Amniotic epithelial cell (primary cell): ENCODE data around the gene RASGEF1B.

Experiments used
- DNase-seq: peaks from one replicate; pipeline ENCODE4 v3.0.0-alpha.2; 2010; ENCODE audit warnings: low read depth

Gene RASGEF1B

DNA sequence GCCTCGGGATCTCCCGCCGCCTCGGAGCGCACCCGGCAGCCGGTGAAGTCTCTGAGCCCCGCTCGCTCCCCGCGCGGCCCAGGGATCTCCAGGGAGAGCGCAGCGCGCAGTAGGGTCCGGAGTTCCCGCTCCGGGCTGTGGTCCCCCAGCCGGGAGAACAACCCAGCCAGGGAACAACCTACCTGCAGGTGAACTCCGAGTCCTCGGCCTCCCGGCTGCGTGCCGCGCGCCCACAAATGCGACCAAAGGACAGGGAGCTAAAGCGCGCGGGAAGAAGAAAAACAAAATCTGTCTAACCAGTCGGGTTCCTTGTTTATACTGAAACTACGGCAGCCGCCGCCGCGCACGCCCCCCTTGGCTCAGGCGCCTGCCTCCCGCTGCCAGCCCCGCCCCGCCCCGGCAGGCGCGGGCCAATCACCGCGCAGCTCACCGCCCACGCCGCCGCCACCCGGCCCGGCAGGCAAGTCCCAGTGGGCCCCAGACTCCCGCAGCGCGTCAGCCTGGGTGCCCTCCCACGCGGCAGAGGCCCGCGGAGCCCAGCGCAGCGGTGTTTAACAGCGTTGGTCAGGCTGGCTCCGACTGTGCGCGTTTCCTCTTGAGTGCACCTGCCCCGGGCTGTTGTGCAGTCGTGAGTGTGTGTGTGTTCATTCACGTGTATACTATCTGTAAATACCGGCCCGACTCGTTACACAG, at the start of gene RASGEF1B:
TSS of gene RASGEF1B (minus strand) at position 320 of the 693 bp plus-strand sequence. CDS start 12,399 bp downstream, outside the sequence.
- peak; percentile 48 for DNase-seq

DNA sequence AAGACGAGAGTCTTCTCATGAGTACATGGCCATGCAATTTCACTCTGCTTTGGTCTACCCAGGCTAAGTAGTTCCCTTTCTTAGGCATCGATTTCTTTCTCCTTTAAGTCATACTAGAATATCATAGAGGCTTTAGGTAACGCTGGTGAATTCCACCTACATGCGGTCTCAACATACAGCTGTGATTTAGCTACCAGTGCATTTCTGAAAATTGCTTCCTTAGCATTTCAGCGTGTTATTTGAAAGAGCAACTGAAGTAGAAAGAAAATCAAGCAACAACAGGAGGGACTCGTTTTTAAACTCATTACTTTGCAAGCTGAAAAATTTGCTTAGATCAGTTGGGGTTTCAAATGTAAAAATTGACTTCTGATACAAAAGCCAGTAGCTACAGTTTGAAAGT, 48.1 kb upstream of the RASGEF1B start:
- no peak for DNase-seq

DNA sequence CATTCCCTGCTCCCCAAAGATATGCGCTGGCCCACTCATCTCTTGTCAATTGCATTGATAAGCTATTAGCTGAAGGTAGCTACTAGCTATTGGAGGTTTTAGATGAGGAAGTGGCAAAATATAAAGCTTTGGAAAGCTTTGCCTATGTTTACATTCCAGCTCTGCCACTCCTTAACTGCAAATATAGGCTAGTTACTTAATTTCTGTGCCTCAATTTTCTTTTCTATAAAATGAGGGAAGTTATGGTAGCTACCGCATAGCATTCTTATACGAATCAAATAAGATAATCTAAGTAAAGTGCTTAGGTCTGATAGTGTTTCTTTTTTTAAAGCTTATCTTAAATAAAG, 47.7 kb upstream of the RASGEF1B start:
- no peak for DNase-seq

DNA sequence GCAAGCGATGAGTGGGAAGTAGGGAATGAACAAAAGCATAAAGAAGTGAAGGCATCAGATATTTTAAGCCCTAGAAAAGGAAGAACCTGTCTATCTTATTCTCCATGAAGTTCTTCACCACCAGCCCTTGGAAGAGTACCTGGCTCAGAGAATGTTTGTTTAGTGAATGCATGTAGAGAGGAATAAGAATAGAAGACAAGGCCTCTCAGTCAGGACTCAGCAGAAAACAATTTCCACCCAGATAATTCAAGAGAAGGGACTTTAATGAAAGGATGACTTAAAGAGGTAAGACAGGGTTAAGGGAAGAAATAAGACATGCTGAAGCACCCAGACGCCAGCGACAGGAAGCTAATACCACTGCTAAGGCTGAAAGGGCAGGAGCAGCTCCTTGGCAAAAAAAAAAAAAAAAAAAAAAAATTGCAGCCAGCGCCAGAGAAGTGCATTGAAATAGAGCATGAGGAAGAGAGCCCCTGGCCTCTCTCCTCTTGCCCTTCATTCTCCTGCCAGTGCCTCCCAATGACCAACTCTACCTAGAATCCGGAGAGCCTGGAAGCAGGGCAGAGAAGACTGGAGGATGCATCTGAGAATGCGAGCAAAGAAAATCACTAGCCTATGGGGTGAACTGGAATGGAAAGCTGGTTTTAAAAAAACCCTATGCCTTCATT, 47.2 kb upstream of the RASGEF1B start:
- no peak for DNase-seq

DNA sequence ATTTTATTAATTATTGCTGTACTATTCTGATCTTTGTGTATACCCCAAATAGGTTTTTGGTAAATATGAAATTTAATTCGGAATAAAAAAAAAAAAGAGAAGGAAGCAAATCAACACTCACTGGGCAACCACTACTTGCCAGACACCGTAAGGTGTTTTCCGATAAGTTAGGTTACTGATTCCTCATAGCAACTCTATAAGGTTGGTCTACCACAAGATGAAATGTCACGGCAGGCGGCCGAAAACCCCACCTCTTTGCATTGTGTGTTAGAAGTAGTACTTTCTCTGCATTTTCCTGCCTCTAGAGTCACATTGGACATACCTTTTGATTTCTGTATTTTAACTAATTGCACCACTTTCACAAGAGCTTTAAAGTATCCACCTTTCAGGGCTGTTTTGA, 44.5 kb upstream of the RASGEF1B start:
- DNase-seq: no peak

DNA sequence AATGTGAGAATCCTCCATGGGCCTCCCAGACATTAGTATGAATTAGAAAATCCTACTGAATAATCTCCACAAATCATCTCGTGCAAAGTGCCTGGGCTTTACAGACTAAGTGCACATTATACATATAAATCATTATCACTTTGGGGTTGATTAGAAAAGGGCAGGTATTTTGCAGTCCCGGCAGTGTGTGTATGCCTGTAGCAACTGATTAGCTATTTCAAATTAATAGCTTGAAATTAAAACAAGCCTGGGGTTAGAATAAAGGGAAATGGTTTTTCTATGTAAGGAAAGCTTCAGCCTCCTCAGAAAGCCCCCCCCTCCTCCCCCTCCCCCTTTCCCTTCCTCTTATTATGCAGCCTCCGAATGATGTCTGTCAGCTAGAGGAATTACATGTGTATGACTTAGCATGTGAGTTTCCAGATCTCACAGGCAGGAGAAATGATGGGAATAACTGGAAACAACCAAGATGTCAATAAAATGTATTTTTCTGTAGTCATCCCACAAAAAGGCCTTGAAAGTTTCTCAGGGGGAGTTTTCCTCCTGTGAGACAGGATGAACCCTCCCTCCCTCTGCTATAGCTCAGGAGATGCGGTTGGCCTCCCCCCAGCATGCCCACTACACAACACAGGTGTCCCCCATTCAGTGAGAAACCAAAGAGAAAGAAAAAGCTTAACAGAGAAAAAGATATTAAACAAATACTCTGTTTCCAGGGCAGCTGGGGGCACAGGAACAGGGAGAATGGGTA, 41.2 kb upstream of the RASGEF1B start:
- no peak for DNase-seq

DNA sequence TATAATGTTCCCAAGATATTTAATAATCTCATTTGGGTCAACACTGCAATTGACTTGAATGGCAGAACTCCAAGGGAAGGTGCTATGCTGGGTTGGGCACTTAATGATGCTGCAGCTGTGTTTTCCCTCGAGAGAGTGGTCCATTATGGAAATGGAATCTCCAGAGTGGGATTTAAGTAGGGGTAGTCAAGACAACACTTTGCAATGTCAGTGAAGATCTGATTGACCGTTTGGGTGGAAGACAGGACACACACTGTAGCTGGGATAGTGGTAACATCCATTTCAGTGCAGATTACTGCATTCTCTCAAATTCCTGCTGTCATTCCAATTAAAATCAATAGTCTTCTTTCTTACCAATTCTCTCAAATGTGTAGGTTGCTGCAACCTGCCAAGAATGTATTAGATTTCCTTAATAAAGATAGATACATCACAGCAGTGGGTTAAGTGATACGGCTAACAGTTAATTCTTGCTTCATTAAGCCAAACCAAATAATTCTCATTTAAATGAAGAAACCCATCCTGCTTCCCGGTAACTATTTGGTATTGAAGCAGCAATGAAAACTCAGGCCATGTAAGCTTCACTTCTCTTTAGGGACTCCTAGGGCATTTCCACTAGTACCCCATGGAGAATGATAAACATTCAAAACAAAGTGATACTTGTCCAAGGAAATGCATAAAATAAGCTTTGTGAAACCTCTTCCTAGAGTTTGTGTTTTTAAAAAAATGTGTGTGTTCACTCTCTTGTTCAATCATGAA, 40.5 kb upstream of the RASGEF1B start:
- no peak for DNase-seq

DNA sequence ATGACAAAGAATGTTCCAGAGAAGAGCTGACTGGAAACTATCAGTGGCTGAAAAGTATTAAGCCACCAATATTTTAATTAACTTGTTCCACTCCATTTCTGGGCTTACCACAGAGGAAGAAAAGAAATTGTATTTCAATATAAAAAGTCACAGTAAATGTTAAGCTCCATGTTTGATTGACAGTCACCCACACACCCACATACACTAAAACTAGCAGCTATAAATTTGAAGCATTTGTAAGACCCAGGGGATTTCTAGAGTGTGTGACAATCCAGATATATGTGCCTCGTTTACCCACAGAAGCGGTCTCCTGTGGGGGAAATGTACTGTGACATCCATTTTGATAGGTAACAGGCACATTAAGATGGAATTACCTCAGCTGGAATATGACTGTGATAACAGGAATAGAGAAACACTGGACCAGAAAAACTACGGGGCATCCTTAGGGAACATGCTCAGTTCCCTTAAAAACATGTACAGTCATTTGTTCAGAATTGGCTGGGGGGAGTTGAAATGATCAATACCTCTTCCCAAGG, 39.0 kb upstream of the RASGEF1B start:
- no peak for DNase-seq

DNA sequence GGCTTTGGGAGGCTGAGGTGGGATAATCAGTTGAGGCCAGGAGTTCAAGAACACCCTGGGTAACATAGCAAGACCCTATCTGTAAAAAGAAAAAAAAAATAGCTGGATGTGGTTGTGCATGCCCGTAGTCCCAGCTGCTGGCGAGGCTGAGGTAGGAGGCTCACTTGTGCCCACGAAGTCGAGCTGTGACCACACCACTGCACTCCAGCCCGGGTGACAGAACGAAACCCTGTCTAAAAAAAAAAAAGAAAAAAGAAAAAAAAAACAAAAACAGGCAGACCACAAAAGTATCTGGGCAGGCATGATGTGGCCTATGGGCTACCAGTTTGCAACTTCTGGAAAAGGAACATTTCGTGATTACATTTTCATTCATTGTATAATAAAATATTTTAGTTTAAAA, 38.1 kb upstream of the RASGEF1B start:
- no peak for DNase-seq

DNA sequence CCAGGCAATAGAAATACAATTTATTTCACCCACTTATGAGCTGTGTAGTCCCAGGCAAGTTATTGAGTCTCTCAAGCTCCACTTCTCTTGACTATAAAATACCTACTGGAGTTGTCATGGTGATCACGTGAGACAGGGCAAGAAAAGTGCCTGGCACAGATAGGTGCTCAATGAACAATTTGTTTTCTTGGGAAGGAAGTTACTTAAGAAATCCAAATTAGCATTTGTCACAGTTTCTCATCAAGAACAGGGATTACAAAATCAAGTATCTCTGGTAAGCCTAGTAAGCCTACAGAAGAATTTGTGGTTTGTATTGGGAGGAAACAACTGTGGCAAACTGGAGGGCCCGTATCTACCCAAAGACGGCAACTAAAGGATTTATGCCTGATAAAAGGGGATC, 37.5 kb upstream of the RASGEF1B start:
- no peak for DNase-seq

DNA sequence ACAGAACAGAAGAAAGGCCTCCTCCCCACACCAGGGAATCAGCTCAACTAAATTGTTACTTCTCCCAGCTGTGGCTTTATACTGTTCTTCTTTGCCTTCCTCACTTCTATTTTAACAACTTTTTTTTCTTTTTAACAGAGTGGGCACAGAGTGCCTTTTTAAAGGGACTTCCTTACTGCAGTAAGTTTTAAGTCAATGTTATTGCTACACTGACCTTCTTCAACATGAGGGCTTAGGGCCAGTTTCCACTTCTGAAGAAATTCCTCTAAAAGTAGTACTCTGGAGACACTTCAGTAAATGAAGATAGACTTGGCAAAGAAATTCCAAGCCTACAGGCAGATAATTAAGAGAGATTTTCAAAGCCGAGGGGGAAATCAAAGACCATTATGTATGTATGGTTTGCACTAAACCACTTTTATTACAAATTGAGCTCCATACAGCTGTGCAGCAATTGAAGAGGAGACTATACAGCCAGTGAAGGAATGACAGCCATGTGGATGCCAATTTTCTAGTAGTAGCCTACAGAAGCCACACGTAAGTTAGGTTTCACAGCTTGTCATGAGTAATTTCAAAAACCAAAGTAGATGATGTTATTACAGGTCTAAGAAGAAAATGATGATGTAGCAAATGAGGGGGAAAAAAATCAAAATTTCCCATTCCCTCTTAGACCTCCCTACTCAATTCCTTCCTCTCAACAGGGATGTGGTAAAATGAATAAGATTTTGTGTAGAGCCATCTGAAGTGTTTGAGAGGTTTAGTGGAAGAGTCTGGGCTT, 36.9 kb upstream of the RASGEF1B start:
- no peak for DNase-seq

DNA sequence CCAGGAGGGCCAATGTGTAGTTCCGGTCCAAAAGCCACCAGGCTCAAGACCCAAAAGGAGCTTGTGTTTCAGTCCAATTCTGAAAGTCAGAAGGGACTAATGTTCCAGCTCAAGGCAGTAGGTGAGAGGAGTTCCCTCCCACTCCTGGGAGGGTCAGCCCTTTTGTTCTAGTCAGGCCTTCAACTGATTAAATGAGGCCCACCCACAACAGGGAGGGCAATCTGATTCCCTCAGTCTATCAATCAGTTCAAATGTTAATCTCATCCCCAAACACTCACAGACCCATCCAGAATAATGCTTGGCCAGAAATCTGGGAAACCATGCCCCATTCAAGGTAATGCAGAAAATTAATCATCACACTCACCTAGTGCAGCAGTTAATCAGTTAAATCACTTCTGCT, 35.8 kb upstream of the RASGEF1B start:
- DNase-seq: no peak

DNA sequence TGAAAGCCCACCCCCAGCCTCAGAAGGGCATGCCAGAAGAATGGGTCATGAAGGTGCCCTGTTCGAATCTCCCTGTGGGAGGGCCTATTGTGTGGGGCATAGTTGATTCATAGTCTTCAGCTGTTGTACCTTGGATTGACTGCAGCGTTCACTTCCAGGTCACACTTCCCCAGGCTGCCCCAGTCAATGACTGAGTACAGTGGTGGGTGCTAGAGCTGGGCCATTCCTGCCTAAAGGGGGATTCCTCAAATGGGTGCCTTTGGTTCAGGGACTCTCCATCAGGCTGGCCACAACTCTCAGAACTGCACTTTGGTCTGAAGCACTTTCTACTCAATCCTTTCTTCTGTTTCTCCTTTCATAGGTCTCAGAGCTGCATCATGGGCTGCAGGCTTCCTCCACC, 35.0 kb upstream of the RASGEF1B start:
- no peak for DNase-seq

DNA sequence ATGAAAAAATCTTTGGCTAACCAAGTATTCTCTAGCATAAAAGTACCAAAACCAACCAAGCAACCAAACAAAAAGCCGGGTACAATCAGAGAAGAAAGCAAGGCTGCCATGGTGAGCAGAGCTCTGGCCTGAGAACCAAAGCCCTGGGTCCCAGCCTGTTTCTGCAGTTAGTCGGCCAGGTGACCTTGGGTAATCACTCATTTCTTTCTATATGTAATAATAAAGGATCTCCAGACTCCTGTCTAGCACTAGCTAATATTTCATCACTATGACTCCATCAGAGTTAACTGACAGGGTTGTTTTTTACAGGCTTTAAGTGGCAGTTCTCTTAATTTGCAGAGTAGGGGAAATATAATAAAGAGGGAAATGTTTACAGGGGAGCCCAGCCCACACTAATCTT, 34.0 kb upstream of the RASGEF1B start:
- no peak for DNase-seq

DNA sequence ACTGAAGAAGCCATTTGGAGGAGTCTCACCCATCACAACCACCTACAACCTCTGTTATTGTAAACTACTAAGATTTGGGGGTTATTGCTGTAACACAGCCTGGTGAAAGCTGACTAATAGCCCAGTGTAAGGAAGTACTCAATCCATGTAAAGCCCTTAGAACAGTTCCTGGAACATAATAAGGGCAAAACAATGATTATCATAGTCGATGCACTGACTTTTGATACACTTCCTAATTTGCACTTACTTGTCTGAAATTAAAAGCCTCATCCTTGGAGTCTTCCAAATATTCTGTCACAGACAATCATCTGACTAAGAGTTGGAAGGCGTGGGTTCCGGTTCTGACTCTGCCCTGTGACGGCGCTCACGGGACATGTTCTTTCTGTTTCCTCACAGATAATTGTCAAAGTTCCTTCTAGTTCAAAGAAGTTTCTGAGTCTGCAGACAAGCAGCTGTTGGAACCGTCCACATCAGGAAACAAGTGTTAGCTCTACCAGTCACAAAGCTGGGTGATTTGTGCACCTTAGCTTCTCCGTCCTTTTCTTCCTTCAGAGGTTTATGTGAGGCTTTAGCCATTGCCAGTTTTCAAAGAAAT, 33.4 kb upstream of the RASGEF1B start:
- no peak for DNase-seq

DNA sequence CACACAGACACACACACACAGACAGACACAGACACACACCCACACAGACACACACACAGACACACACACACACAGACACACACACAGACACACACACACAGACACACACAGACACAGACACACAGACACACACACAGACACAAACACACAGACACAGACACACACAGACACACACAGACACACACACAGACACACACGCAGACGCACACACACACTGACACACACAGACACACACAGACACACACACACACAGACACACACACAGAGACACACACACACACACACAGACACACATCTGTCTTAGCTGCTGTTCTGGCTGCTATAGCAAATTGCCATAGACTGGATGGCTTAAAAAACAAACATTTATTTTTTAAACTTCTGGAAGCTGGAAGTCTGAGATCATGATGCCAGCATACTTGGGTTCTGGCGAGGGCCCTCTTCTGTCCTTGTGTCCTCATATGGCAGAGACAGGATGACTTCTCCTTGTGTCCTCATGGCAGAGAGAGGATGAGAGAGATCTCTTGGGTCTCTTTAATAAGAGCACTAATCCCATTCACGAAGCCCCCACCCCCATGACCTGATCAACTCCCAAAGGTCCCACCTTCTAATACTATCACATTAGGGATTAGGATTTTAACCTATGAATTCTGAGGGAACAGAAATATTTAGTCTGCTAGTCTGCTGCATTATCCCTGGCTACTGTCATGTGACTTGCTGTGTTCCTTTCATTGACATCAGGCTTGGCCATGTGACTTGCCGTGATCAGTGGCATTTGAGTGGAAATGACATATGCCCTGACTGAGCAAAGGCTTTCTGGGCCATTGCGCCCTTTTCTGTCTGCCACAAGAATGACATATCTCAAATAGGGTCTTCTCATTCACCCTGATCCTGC, 32.7 kb upstream of the RASGEF1B start:
- no peak for DNase-seq

DNA sequence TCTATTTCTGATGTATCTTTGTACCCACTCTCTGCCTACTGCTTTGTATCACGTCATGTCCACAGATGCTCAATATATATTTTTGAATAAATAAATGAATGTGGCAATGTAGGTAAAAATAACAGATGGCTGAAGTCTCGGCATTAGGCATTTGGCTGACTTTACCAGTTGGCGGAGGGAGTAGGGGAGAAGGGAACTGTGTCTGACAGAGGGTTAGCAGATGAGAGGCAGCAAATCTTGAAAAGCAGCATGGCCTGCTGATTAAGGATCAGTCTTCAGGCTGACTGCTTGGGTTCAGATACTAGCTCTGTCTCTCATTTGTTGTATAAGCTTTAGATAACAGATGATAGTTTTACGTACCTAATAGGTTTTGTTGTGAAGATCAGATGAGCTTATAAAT, 31.9 kb upstream of the RASGEF1B start:
- DNase-seq: no peak

DNA sequence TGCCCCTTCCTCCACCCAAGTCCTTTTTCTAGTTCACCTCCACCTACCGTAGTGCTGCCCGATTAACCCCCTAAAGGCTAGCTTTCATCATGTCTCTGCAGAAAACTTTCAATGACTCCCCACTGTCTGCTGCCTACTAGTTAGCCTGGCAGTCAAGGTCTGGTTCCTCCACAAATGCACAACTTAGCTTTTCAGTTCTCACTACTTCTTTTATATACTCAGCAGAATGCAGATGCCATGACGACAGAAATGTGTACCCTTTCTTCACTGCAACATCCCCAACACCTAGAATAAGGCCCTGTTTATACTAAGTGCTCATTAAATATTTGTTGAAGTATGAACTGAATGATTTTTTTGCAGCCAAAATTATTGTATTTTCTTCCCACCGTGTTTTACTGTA, 30.9 kb upstream of the RASGEF1B start:
- DNase-seq: no peak

DNA sequence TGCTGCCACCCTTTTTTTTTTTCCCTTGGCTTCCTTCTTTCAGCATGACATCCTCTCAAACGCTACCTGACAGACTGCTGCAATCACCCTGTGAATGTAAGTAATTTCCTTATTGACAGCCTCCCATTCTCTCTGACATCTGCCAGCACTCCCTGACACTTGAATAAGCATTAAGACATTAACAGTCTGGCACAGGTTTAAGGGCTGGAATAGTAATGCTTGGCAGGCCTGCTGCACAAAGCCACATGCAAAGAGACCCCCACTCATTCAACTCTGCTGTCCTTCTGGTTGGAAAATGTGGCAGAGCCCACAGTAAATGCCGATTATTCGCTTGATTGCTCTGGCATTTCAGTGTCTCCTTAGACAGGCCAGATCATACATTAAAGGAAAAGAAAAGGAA, 28.1 kb upstream of the RASGEF1B start:
- no peak for DNase-seq

DNA sequence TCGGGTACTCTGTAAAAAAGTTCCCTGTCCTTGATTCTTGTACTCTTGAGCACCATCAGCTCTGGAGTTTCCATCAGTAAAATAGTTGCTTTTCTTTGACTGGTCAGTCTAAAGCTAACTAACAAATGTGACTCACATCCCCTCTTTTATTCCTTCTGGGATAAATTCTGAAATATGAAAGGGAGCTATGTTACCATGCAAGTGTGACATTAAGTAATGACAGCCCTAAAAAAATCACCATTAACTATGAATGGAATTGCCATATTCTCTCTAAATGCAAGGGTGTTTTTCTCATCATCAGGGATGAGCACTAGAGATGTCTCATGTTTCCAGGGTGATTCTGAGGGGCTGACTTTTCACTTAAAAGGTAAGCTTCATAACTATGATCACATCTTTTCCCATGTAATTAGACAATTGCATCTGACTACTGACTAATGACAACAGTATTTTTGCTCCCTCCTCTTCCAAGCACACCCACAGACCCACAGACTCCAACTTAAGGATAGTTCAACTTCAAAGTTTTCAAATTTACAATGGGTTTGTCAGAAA, 26.9 kb upstream of the RASGEF1B start:
- DNase-seq: no peak
